Measurements from ENCODE around the gene CD96.
A peak's percentile ranks its signal among the peaks of the same experiment; 100 is the strongest.
"Not testable (repeated sequence)": the region's sequence is repeated elsewhere in the genome, so short reads cannot be mapped to it uniquely, and the experiment has no call there.

Gene CD96

DNA sequence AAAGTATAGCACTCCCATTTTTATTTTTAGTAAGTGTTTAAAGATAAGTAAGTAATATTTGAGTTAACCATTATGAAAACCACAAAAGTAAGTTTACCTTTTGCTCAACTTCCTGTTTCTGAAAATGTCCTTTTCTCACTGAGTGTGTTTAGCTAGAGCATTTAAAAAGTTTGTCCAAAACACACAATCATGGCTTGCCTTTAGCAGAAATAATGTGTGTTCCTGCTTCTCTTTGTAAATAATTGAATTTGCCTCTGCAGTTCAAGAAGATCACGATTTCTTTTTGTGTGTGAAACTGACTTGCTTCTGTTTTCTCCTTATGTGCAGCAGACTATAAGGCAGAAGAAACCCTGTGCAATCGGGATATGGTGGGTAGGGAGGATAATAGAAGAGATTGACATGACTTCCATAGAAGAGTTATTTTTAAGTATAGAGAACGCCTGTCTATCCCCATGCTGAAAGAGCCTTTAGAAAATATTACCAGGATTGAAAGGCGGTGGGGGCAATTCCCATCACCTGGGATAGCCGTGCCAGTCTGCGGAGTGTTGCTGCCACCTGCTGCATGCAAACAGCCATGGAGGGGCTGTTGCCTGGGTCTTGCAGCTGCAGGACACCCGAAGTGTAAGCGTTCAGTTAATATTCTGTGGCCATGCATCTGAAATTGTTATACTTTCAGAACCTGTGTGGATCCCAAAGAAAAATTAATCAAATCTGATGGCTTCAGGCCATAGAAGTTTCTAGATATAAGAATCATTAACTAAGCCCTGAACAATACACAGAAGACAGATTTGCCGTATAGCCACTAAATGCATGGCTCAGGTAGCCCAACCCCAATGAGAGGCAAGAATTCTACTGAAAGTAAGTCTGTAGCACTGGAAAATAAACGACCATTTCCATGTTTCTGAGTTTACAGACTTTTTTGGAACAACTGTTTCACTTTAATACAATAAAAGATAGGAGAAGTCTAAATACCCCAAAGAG lies 2.4 kb upstream of the CD96 start:
- H3K27ac Mint-ChIP-seq, result peak overlapping the region; percentile 82
- peak; percentile 46 for ATAC-seq
- H3K4me1 Mint-ChIP-seq, result peaks cover 82% of the 10 kb centered on the region
- H3K27me3 Mint-ChIP-seq, result no peaks in the 10 kb centered on the region
- H3K4me3 Mint-ChIP-seq, result peak overlapping the region; percentile 60
- DNase-seq, result peak; percentile 71
- H3K9me3 Mint-ChIP-seq, result peaks cover 4% of the 10 kb centered on the region
- peaks cover 5% of the 10 kb centered on the region for H3K36me3 Mint-ChIP-seq (ENCODE audit: low read depth)

DNA sequence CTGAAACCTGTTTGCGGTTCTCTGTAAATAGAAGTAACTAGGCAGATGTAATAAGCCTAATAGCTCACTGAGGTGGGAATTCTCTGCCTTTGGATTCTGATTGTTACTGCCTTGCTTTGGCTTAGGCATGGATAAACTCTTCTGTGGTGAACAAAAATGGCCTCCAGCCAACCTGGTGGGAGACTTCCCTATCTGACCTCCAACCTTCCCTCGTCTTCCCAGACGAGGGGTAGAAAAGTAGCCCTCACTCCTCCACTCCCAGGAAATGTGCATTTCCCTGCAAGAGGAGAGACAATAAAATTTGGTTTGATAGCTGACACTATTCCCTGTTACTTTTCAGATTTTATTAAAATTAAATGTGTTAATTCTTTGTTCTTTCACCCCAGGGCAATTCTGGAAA lies 606 bp upstream of the CD96 start:
- ATAC-seq, result no peak
- Mint-ChIP-seq H3K4me3 (peak overlapping the region; percentile 81), H3K4me1 (peaks cover 85% of the 10 kb centered on the region), H3K36me3 (ENCODE audit: low read depth) (peaks cover 14% of the 10 kb centered on the region), H3K9me3 (peaks cover 4% of the 10 kb centered on the region), H3K27me3 (no peaks in the 10 kb centered on the region), H3K27ac (peak overlapping the region; percentile 98)
- no peak for DNase-seq

DNA sequence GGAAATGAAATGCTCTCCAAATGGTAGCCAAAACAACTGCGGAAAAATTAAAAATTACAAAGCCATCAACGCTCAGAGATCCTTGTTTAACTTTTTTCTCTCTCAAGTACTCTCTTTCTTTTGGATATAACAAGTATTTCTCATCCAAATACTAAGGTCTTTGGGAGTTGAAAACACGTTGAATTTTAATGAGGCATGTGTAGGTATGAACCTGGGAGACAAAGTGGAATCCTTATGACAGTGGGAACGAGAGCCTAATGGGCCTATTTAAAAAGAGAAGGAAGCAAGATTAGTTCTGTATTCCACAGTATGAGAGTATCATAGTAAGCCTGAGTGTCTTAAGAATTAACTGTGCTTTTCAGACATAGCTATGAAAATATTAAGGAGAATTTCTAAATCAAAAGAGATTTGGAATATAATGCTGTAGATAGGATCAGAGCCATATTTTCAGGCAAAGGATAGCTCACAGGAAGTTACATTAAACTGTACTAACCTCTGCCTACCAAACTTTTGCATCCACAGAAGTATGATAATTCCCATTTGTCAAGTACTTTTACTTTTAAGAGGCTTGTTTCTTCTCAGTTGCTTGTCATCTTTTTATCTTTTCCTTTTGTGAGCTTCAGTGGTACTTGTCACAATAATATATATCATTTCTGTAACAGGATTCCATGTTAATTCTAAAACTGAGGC lies 759 bp downstream of the CD96 start:
- no peaks in the 10 kb centered on the region for H3K27me3 Mint-ChIP-seq
- no peak for DNase-seq
- peak overlapping the region; percentile 81 for H3K4me3 Mint-ChIP-seq
- peaks cover 85% of the 10 kb centered on the region for H3K4me1 Mint-ChIP-seq
- H3K27ac Mint-ChIP-seq, result peak overlapping the region; percentile 98
- peaks cover 14% of the 10 kb centered on the region for H3K36me3 Mint-ChIP-seq (ENCODE audit: low read depth)
- peaks cover 4% of the 10 kb centered on the region for H3K9me3 Mint-ChIP-seq
- ATAC-seq, result no peak

DNA sequence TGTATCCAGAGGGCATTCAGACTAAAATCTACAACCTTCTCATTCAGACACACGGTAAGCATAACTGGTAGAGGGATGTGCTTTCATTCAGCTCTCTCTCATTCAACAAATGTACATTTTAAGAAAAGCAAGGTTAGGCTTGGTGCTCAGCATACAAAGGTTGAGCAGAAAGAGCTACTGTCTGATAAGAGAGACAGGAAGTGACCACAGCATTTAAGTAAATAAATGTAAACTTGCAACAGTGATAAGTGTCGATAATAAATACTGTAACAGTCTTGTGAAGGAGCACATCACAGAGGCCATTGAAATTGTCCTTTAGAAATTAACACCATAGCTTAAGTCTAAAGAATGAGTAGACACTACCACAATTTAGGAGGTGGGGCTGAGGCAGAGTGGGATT lies 3.4 kb downstream of the CD96 start:
- peak overlapping the region; percentile 98 for H3K27ac Mint-ChIP-seq
- ATAC-seq (no peak), DNase-seq (no peak)
- peaks cover 62% of the 10 kb centered on the region for H3K4me1 Mint-ChIP-seq
- peak overlapping the region; percentile 81 for H3K4me3 Mint-ChIP-seq
- H3K27me3 Mint-ChIP-seq, result no peaks in the 10 kb centered on the region
- H3K9me3 Mint-ChIP-seq, result no peaks in the 10 kb centered on the region
- H3K36me3 Mint-ChIP-seq (ENCODE audit: low read depth), result peaks cover 12% of the 10 kb centered on the region

DNA sequence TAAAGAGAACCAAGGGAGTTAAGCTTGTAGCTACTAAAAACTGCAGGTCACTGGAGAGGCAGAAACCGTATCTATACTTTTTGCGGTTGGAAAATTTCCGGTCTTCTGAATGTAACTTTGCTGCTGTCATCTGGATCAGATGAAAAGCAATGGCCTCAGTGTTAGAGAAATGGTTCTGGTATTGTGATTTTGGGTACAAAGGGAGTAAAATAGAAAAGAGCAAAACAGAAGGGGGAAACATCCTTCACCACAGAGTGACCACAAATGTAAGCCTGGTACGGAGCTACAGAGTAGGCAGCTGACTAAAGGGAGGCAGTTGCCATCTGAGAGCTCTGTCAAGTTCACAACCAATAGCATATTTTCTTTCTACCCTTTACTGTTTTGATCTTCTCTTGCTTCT lies 5.6 kb downstream of the CD96 start:
- H3K9me3 Mint-ChIP-seq, result no peaks in the 10 kb centered on the region
- H3K4me1 Mint-ChIP-seq, result peaks cover 39% of the 10 kb centered on the region
- H3K27me3 Mint-ChIP-seq, result no peaks in the 10 kb centered on the region
- DNase-seq (peak; percentile 43), ATAC-seq (peak; percentile 81)
- H3K4me3 Mint-ChIP-seq, result no peak overlapping the region
- no peak overlapping the region for H3K27ac Mint-ChIP-seq
- peaks cover 12% of the 10 kb centered on the region for H3K36me3 Mint-ChIP-seq (ENCODE audit: low read depth)

DNA sequence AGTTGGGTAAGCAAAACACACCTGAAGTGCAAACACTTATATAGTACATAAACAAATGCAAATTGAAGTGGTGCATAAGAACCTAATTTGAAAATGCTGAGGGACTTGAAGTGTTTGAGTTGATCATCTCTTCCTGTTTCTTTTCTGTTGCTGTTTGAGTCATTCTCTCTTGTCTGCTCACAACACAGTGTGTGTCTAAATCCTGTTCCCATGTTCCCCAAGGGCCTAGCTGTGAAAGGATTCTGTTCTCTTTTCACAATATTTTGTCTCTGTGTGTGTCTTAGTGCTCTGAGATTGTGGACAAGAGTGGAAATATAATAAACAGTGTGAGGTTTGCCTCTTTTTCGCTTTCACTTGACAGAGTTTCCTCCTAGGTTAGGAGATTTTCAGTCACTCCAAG lies 6.1 kb downstream of the CD96 start:
- no peaks in the 10 kb centered on the region for H3K27me3 Mint-ChIP-seq
- no peak for DNase-seq
- H3K9me3 Mint-ChIP-seq, result no peaks in the 10 kb centered on the region
- peaks cover 37% of the 10 kb centered on the region for H3K4me1 Mint-ChIP-seq
- H3K4me3 Mint-ChIP-seq, result no peak overlapping the region
- no peak overlapping the region for H3K27ac Mint-ChIP-seq
- H3K36me3 Mint-ChIP-seq (ENCODE audit: low read depth), result peaks cover 12% of the 10 kb centered on the region
- ATAC-seq, result peak; percentile 52

DNA sequence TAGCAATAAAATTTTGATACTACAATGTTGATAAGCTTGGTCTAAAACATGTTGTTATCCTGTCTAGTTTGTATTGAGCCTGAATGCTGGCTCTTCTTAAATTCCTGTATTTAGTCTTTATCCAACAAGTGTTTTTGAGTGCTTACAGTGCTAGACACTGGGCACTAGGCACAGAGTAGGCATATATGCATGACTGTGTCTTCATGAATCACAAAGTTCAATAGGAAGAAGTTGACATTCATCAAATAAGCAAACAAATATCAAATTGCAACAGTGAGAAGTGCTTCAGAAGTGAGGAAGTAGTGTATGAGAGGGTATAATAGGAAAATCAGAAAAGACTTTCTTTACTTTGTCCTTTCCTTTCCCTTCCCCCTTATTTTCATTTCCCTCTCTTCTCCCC lies 6.8 kb downstream of the CD96 start:
- no peak for DNase-seq
- Mint-ChIP-seq H3K36me3 (ENCODE audit: low read depth) (peaks cover 10% of the 10 kb centered on the region), H3K27me3 (no peaks in the 10 kb centered on the region), H3K9me3 (no peaks in the 10 kb centered on the region), H3K4me1 (peaks cover 38% of the 10 kb centered on the region), H3K4me3 (no peak overlapping the region), H3K27ac (no peak overlapping the region)
- peak; percentile 17 for ATAC-seq

DNA sequence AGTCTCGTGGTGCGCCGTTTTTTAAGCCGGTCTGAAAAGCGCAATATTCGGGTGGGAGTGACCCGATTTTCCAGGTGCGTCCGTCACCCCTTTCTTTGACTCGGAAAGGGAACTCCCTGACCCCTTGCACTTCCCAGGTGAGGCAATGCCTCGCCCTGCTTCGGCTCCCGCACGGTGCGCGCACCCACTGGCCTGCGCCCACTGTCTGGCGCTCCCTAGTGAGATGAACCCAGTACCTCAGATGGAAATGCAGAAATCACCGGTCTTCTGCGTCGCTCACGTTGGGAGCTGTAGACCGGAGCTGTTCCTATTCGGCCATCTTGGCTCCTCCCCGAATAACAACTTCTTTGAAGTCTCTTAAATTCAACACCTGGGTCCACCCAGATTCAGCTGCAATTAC lies 19.9 kb downstream of the CD96 start:
- not testable (repeated sequence) for H3K27ac Mint-ChIP-seq, H3K27me3 Mint-ChIP-seq, ATAC-seq, H3K4me3 Mint-ChIP-seq, H3K9me3 Mint-ChIP-seq, DNase-seq
- Mint-ChIP-seq H3K36me3 (ENCODE audit: low read depth) (peaks cover 14% of the 10 kb centered on the region), H3K4me1 (peaks cover 42% of the 10 kb centered on the region)

DNA sequence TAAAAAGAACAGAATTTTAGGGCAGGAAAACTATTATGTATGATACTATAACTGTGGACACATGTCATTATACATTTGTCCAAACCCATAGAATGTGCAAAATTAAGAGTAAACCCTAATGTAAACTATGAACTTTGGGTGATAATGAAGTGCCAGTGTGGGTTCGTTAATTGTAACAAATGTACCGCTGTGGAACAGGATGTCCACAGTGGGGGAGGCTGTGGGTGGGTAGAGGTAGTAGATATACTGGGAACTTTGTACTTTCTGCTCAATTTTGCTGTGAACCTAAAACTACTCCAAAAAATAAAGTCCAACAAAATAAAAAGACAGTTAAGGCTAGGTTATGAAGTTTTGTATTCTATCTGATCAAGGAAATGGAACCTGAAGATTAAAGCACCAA lies 24.8 kb downstream of the CD96 start:
- Mint-ChIP-seq H3K27me3 (no peaks in the 10 kb centered on the region), H3K4me3 (peak overlapping the region; percentile 15), H3K4me1 (peaks cover 83% of the 10 kb centered on the region), H3K36me3 (ENCODE audit: low read depth) (peaks cover 34% of the 10 kb centered on the region), H3K27ac (peak overlapping the region; percentile 69), H3K9me3 (no peaks in the 10 kb centered on the region)
- ATAC-seq (no peak), DNase-seq (no peak)

DNA sequence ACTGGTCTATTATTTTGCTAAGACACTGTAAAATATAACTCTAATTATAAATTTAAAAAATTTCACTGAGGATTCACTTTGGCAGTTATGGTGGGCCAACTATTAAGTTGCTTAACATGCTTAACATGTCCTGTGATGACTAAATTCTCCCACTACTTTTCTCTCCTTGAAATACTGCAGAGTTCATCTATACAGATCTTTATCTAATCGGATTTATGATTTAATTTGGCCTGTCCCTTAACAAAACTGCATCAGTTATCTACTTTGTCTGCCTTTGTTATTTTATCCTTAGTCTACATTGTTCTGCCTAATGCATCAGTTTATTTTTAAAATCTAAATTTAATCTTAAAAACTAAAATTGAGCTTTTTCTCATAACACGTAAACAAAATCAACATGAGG lies 26.4 kb downstream of the CD96 start:
- H3K27me3 Mint-ChIP-seq, result no peaks in the 10 kb centered on the region
- no peak for ATAC-seq
- DNase-seq, result no peak
- no peak overlapping the region for H3K27ac Mint-ChIP-seq
- H3K4me1 Mint-ChIP-seq, result peaks cover 81% of the 10 kb centered on the region
- peaks cover 28% of the 10 kb centered on the region for H3K36me3 Mint-ChIP-seq (ENCODE audit: low read depth)
- H3K4me3 Mint-ChIP-seq, result no peak overlapping the region
- H3K9me3 Mint-ChIP-seq, result no peaks in the 10 kb centered on the region

DNA sequence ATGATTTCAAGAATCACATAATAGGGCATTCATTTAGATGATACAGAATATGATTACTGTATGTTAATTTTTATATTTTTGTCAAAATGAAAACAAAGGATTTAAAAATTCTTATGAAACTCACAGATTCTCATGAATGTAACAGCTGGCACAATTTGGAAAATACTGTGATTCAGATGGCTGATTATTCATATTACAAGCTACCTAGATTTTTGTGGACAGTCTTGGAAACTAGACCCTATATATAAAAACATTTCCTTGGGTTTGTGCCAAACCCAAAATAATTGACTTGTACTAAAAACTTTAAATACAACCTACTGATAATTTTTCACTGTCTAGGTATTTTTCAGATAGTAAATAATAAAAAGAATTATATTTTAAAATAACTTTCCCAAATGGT lies 26.9 kb downstream of the CD96 start:
- Mint-ChIP-seq H3K27ac (no peak overlapping the region), H3K4me3 (no peak overlapping the region), H3K4me1 (peaks cover 80% of the 10 kb centered on the region), H3K36me3 (ENCODE audit: low read depth) (peaks cover 28% of the 10 kb centered on the region), H3K9me3 (no peaks in the 10 kb centered on the region), H3K27me3 (no peaks in the 10 kb centered on the region)
- no peak for DNase-seq
- no peak for ATAC-seq

DNA sequence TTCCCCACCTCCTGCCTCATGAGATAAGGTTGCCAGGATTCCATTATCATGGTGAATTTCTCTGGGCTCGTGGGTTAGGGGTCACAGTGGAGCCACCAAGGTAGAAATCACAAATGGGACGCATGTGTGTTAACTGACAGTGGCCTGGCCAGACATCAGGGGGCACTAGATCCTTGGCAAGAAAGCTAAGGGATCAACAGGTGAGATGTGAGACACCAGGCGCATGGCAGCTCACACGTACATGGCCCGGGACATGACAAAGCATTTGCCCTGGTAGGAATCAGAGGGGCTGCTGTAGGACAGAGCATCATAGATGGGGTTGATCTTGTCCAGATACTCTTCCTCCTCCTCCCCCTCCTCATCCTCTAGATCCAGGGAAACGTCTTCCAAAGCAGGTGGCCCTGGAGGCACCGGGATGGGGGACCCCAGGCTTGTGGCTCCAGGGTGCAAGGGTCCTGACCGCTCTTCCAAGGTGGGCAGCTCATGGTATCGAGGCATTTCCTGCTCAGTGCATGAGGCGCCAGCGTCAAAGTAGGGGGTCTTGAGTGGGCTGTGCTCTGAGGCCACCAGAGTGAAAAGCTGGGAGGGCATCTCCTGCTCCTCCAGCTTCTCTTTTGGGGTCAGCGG lies 28.5 kb downstream of the CD96 start:
- Mint-ChIP-seq H3K27me3 (no peaks in the 10 kb centered on the region), H3K36me3 (ENCODE audit: low read depth) (peaks cover 33% of the 10 kb centered on the region), H3K4me1 (peaks cover 71% of the 10 kb centered on the region), H3K9me3 (no peaks in the 10 kb centered on the region), H3K27ac (no peak overlapping the region), H3K4me3 (no peak overlapping the region)
- ATAC-seq, result peak; percentile 21
- DNase-seq, result no peak

DNA sequence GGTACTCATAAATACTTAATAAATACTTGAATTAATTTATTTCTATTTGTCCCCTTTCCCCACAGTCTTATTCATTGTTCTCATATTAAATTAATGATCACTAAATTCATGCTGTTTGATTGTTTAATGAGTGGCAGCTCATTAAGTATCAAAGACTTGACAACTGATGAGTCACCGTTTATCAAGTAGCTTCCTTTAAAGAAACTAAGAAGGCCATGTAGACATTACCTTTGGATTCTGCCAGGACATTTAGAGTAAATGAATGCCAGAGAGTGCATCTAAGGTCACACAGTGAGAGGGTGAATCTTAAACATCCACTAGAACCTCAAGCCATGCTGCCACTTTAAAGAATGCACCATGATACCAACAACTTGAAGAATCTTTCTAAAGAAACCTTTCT lies 29.3 kb downstream of the CD96 start:
- Mint-ChIP-seq H3K27ac (peak overlapping the region; percentile 80), H3K9me3 (no peaks in the 10 kb centered on the region), H3K4me3 (no peak overlapping the region), H3K27me3 (no peaks in the 10 kb centered on the region), H3K36me3 (ENCODE audit: low read depth) (peaks cover 37% of the 10 kb centered on the region), H3K4me1 (peaks cover 67% of the 10 kb centered on the region)
- ATAC-seq, result no peak
- no peak for DNase-seq

DNA sequence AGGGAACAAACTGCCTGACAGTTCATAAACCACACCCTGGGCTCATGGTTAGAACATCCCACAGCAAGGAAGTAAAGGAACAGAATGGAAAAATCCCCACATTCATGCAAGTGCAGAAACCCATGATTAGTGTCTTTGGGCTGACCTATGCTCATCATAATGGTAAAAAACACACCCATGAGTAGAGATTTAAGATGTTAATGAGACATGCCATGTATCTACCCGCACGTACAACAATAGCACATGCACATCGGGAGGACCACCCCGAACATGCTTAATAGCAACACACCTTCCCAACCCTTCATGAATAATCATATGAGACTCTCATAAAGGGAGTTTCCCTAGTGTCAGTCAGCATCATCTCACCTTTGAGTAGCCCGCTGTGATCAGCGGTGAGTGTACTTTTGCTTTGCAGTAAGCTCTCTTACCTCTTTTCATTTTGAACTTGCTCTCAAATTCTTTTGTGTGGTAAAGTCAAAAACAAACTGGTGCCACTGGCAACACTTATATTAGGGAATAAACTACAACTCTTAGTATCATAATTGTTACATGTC lies 30.0 kb downstream of the CD96 start:
- Mint-ChIP-seq H3K27ac (peak overlapping the region; percentile 80), H3K4me3 (peak overlapping the region; percentile 64), H3K27me3 (no peaks in the 10 kb centered on the region), H3K36me3 (ENCODE audit: low read depth) (peaks cover 41% of the 10 kb centered on the region), H3K9me3 (no peaks in the 10 kb centered on the region), H3K4me1 (peaks cover 64% of the 10 kb centered on the region)
- DNase-seq, result peak; percentile 31
- peak; percentile 96 for ATAC-seq

All from activated naive CD8-positive, alpha-beta T cell treated with anti-CD3 and anti-CD28 coated beads, Interleukin-2, amount 50 U/mL, for 24 hours (primary cell).